HCT116 (cell line): ENCODE measurements around the gene CBX1. TPM values are rescaled to one million over a fixed set of nuclear protein-coding genes. Genes with fewer than 3 reads are reported as not detected.

Experiments used
- ATAC-seq: fragments of 200-7000 bp; cut with Tn5 transposase; 2 replicates; pipeline ENCODE4 v1.9.1; 2020; ENCODE audit warnings: mild to moderate bottlenecking, moderate library complexity
- BruUV-seq: library from RNA; stranded (reverse); fragments of 400-500 nt; replicated peaks from 2 replicates; lab custom pipeline; 2021; lab: Mats Ljungman, UMichigan
- CTCF ChIA-PET: fragments of 300-600 bp; sonication (Branson Sonifier 250); formaldehyde crosslinking; loops from one replicate; lab custom pipeline; 2021; ENCODE audit warnings: antibody characterized with exemption; lab: Charles Lee
- POLR2A ChIA-PET: fragments of 300-600, 350-600 bp; sonication (Branson Sonifier 250); formaldehyde crosslinking; loops from one replicate; lab custom pipeline; 2021; ENCODE audit warnings: antibody characterized with exemption; lab: Charles Lee
- RAD21 ChIA-PET, 2 experiments: fragments of 300-600 bp; sonication (Branson Sonifier 250); formaldehyde crosslinking; loops; one replicate each; lab custom pipeline; 2023; ENCODE audit warnings: low total read pairs in 2 of 2; ENCODE audit not compliant: uncharacterized antibody in 2 of 2, unreplicated experiment in 2 of 2, low non-redundant PET in 1 of 2; lab: Charles Lee
- DNase-seq: peaks from one replicate; pipeline ENCODE4 v3.0.0-alpha.2; 2010; ENCODE audit warnings: low read depth, low spot score
- H2AFZ ChIP-seq: fragments of 200-600 bp; shearing (Covaris generic), sonication (generic); 2 replicates; pipeline ENCODE4 v1.6.1; 2017; ENCODE audit warnings: low read depth, mixed run types, mixed read lengths, antibody characterized with exemption, low read length; ENCODE audit not compliant: poor library complexity, severe bottlenecking
- H3K27ac ChIP-seq: 2 replicates; pipeline ENCODE4 v1.5.1; 2012; ENCODE audit warnings: low read depth, low read length
- H3K27me3 ChIP-seq: fragments of 200-600 bp; sonication (generic); 2 replicates; pipeline ENCODE4 v1.6.1; 2016; ENCODE audit warnings: mixed run types, low read length, mixed read lengths; ENCODE audit not compliant: insufficient read depth
- H3K36me3 ChIP-seq, 2 experiments: fragments of 200-500 bp in 1 of 2; fragments of 200-600 bp in 1 of 2; sonication (Bioruptor generic) in 1 of 2; sonication (generic) in 1 of 2; 2 replicates each; pipeline versions ENCODE4 v1.5.1 to v1.6.1; 2014 to 2016; ENCODE audit warnings: low read length in 2 of 2, inconsistent platforms in 1 of 2, mixed read lengths in 1 of 2, mixed run types in 1 of 2; ENCODE audit not compliant: insufficient read depth in 2 of 2, control insufficient read depth in 1 of 2
- H3K4me1 ChIP-seq, 2 experiments: fragments of 200-600 bp in 1 of 2; sonication (generic) in 1 of 2; 2 replicates each; pipeline versions ENCODE4 v1.5.1 to v1.6.1; 2012 to 2017; ENCODE audit warnings: low read length in 2 of 2, inconsistent platforms in 1 of 2, mild to moderate bottlenecking in 1 of 2, mixed read lengths in 1 of 2, mixed run types in 1 of 2, moderate library complexity in 1 of 2; ENCODE audit not compliant: insufficient read depth in 2 of 2, control insufficient read depth in 1 of 2
- H3K4me2 ChIP-seq: fragments of 200-600 bp; sonication (generic); 2 replicates; pipeline ENCODE4 v1.6.1; 2017; ENCODE audit warnings: mixed run types, low read length, mixed read lengths
- H3K4me3 ChIP-seq, 2 experiments: fragments of 200-600 bp in 1 of 2; sonication (generic) in 1 of 2; replicated peaks in 1 of 2; 2 replicates each; pipeline ENCODE4 v1.5.1; 2011 to 2016; ENCODE audit warnings: low read length in 2 of 2, control low read depth in 1 of 2, low read depth in 1 of 2, mild to moderate bottlenecking in 1 of 2, mixed read lengths in 1 of 2, mixed run types in 1 of 2
- H3K79me2 ChIP-seq: fragments of 200-600 bp; sonication (generic); 2 replicates; pipeline ENCODE4 v1.6.1; 2017; ENCODE audit warnings: mild to moderate bottlenecking, mixed run types, low read length, moderate library complexity, mixed read lengths; ENCODE audit not compliant: insufficient read depth
- H3K9ac ChIP-seq: fragments of 200-600 bp; sonication (generic); 2 replicates; pipeline ENCODE4 v1.6.1; 2016; ENCODE audit warnings: low read length, mixed read lengths
- H3K9me2 ChIP-seq: fragments of 200-600 bp; sonication (generic), shearing (Covaris generic); 2 replicates; pipeline ENCODE4 v1.6.1; 2017; ENCODE audit warnings: mixed run types, mild to moderate bottlenecking, moderate library complexity; ENCODE audit not compliant: insufficient read depth
- H3K9me3 ChIP-seq, 2 experiments: fragments of 200-500 bp in 1 of 2; fragments of 200-600 bp in 1 of 2; sonication (Bioruptor generic) in 1 of 2; sonication (generic) in 1 of 2; 2 replicates each; pipeline ENCODE4 v1.6.1; 2014 to 2017; ENCODE audit warnings: low read length in 2 of 2, mixed read lengths in 2 of 2, inconsistent platforms in 1 of 2, low read depth in 1 of 2, mild to moderate bottlenecking in 1 of 2, mixed run types in 1 of 2, moderate library complexity in 1 of 2; ENCODE audit not compliant: control insufficient read depth in 1 of 2, insufficient read depth in 1 of 2
- H4K20me1 ChIP-seq: fragments of 200-600 bp; sonication (generic), shearing (Covaris generic); 2 replicates; pipeline ENCODE4 v1.6.1; 2017; ENCODE audit warnings: mixed run types, mild to moderate bottlenecking, moderate library complexity; ENCODE audit not compliant: insufficient read depth
- CEBPB ChIP-seq: IDR thresholded peaks from 2 replicates; pipeline ENCODE4 v1.6.1; 2012; ENCODE audit warnings: low read depth
- FOSL1 ChIP-seq: IDR thresholded peaks from 2 replicates; pipeline ENCODE4 v1.6.1; 2012; ENCODE audit warnings: low read depth
- POLR2AphosphoS5 ChIP-seq: IDR thresholded peaks from 2 replicates; pipeline ENCODE4 v1.6.1; 2011; ENCODE audit warnings: mild to moderate bottlenecking, low read depth, low read length, moderate library complexity
- SIN3A ChIP-seq: IDR thresholded peaks from 2 replicates; pipeline ENCODE4 v1.6.1; 2012; ENCODE audit warnings: low read depth
- SP1 ChIP-seq: IDR thresholded peaks from 2 replicates; pipeline ENCODE4 v1.6.1; 2012; ENCODE audit warnings: low read depth
- TCF7L2 ChIP-seq: IDR thresholded peaks from 2 replicates; pipeline ENCODE4 v1.7.0; 2011; ENCODE audit warnings: borderline replicate concordance, inconsistent platforms; ENCODE audit not compliant: insufficient read depth, insufficient read length; ENCODE audit errors: extremely low read depth
- ZFX ChIP-seq: fragments of 450-650 bp; IDR thresholded peaks from 2 replicates; pipeline ENCODE4 v1.6.1; 2017
- intact Hi-C: fragments of 100-400 bp; cut with micrococcal nuclease; formaldehyde crosslinking; loops from 2 replicates; pipeline ENCODE4 v1.10.0; 2022
- total RNA-seq: library from RNA; stranded (reverse); gene quantifications from one replicate; pipeline ENCODE4 v1.2.1, GENCODE V29; 2021; ENCODE audit not compliant: unreplicated experiment
- TF ChIP-seq, protein P1 (sequence below), 3 experiments: fragments of 200-600 bp in 1 of 3; sonication (generic) in 1 of 3; IDR thresholded peaks in 2 of 3; conservative IDR thresholded peaks in 1 of 3; 2 replicates each; pipeline ENCODE4 v1.5.1; 2012 to 2017; ENCODE audit warnings: low read depth in 2 of 3, low read length in 2 of 3, antibody characterized with exemption in 1 of 3, borderline replicate concordance in 1 of 3, control low read depth in 1 of 3, mild to moderate bottlenecking in 1 of 3, mixed read lengths in 1 of 3, mixed run types in 1 of 3, moderate library complexity in 1 of 3; ENCODE audit not compliant: insufficient read depth in 1 of 3

The CBX1 gene
- total RNA-seq, 1 experiment from 2014 or later, result 136 TPM

DNA sequence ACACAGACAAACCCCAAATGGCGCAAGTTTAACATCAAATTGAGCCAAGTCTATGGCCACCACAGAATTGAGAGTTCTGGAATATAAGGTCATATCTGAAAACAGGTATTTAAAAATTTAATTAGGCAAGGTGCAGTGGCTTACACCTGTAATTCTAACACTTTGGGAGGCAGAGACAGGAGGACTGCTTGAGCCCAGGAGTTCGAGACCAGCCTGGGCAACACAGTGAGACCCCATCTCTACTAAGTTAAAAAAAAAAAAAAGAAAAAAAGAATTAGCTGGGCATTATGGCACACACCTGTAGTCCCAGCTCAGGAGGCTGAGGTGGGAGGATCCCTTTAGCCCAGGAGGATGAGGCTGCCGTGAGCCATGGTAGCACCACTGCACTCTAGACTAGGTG lies 34.0 kb downstream of the CBX1 start:
- Histone ChIP-seq H3K9me3 (no peaks in the 10 kb centered on the region), H3K4me1 (no peaks in the 10 kb centered on the region), H2AFZ (no peak overlapping the region), H4K20me1 (no peaks in the 10 kb centered on the region; the same call in 1 of the 2 replicates), H3K79me2 (no peaks in the 10 kb centered on the region; the same call in 1 of the 2 replicates), H3K27ac (no peak overlapping the region), H3K9me2 (no peaks in the 10 kb centered on the region), H3K27me3 (no peaks in the 10 kb centered on the region), H3K36me3 (peaks cover 35 to 37% of the 10 kb centered on the region in 2 experiments), H3K4me3 (no peak overlapping the region), H3K4me2 (no peak overlapping the region), H3K9ac (no peak overlapping the region)
- DNase-seq, result no peak
- no TSS peak for BruUV-seq
- no peak for TF ChIP-seq SIN3A
- TF ChIP-seq CEBPB, result no peak
- TF ChIP-seq, protein P1, sequence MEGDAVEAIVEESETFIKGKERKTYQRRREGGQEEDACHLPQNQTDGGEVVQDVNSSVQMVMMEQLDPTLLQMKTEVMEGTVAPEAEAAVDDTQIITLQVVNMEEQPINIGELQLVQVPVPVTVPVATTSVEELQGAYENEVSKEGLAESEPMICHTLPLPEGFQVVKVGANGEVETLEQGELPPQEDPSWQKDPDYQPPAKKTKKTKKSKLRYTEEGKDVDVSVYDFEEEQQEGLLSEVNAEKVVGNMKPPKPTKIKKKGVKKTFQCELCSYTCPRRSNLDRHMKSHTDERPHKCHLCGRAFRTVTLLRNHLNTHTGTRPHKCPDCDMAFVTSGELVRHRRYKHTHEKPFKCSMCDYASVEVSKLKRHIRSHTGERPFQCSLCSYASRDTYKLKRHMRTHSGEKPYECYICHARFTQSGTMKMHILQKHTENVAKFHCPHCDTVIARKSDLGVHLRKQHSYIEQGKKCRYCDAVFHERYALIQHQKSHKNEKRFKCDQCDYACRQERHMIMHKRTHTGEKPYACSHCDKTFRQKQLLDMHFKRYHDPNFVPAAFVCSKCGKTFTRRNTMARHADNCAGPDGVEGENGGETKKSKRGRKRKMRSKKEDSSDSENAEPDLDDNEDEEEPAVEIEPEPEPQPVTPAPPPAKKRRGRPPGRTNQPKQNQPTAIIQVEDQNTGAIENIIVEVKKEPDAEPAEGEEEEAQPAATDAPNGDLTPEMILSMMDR (IDR thresholded peaks at IDR 0.05 in 2 of 3, conservative IDR thresholded peaks at IDR 0.05 in 1 of 3; ENCODE audit: borderline replicate concordance in 1 of 3, insufficient read depth in 1 of 3, low read depth in 2 of 3, low read length in 2 of 3), result no peak
- no peak for TF ChIP-seq FOSL1
- RAD21 ChIA-PET, result no interaction called here
- intact Hi-C loops, result no loop called here
- POLR2A ChIA-PET, result interaction anchor here (1.3 to 13.2 kb wide), 4 partner anchors 9 to 18 kb away, joined by 3 to 114 read pairs (median 4); partner anchors contain the start of gene NFE2L1
- ATAC-seq, result no peak
- CTCF ChIA-PET, result interaction anchor here (1.0 to 3.1 kb wide), 6 partner anchors 9 to 64 kb away, joined by 3 to 32 read pairs (median 15); no protein-coding TSS in a partner anchor

DNA sequence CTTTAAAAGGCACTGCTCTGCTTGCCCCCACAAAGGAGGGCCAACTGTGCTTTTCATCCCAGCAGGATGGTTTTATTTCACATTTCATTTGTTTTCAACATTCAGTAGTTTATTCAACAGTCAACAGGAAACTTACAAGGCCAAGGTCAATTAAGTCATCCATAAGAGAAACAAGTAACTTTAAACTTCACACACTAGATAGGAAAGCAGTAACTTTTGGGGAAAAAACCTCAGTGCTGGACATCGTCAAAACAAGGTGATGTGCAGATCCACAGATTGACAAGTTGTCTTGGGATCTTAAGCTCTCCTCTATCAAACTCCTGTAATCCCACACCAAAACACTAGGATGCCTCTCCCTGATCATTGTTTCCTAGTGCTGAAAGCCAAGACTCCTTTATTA lies 34.6 kb downstream of the CBX1 start:
- BruUV-seq, result no TSS peak
- CTCF ChIA-PET, result interaction anchor here (1.0 to 3.1 kb wide), 6 partner anchors 8 to 65 kb away, joined by 3 to 32 read pairs (median 15); no protein-coding TSS in a partner anchor

More for the DNA sequence above, 34.6 kb downstream of the CBX1 start:
- Histone ChIP-seq H3K4me3 (no peak overlapping the region), H3K9me3 (no peaks in the 10 kb centered on the region), H4K20me1 (no peaks in the 10 kb centered on the region; the same call in 1 of the 2 replicates), H2AFZ (no peak overlapping the region), H3K27me3 (no peaks in the 10 kb centered on the region), H3K4me2 (no peak overlapping the region), H3K9ac (no peak overlapping the region), H3K79me2 (no peaks in the 10 kb centered on the region; the same call in 1 of the 2 replicates), H3K4me1 (no peaks in the 10 kb centered on the region), H3K27ac (no peak overlapping the region), H3K36me3 (peaks cover 35 to 43% of the 10 kb centered on the region in 2 experiments), H3K9me2 (no peaks in the 10 kb centered on the region)
- ChIA-PET RAD21 (no interaction called here), POLR2A (interaction anchor here (1.3 to 13.2 kb wide), 4 partner anchors 8 to 17 kb away, joined by 3 to 114 read pairs (median 4); partner anchors contain the start of gene NFE2L1)
- TF ChIP-seq FOSL1, result no peak
- TF ChIP-seq, protein P1 (IDR thresholded peaks at IDR 0.05 in 2 of 3, conservative IDR thresholded peaks at IDR 0.05 in 1 of 3; ENCODE audit: borderline replicate concordance in 1 of 3, insufficient read depth in 1 of 3, low read depth in 2 of 3, low read length in 2 of 3), result no peak
- TF ChIP-seq ZFX, result no peak
- no peak for TF ChIP-seq SP1
- TF ChIP-seq POLR2AphosphoS5, result no peak
- TF ChIP-seq TCF7L2, result no peak
- DNase-seq, result no peak
- no peak; the same call in 1 of the 2 replicates for ATAC-seq
- intact Hi-C loops, result no loop called here
